Measurements from ENCODE around the gene CDC42BPA. TPM values are rescaled to one million over a fixed set of nuclear protein-coding genes. Genes with fewer than 3 reads are reported as not detected.

Gene CDC42BPA
- total RNA-seq, 1 donor from 2014 or later: 61.6 TPM

- DNase-seq (ENCODE audit: low spot score): no peak
- H3K4me3 Mint-ChIP-seq (ENCODE audit: unreplicated experiment): no peak overlapping the region
- no peaks in the 10 kb centered on the region for H3K36me3 Mint-ChIP-seq (ENCODE audit: low read depth)
- no peak overlapping the region for H3K27ac Mint-ChIP-seq (ENCODE audit: unreplicated experiment)
- no peaks in the 10 kb centered on the region for H3K9me3 Mint-ChIP-seq (ENCODE audit: low read depth)
- H3K4me1 Mint-ChIP-seq (ENCODE audit: low read depth): peaks cover 18% of the 10 kb centered on the region
- no peak for TF ChIP-seq CTCF (IDR thresholded peaks at IDR 0.05)
- no peaks in the 10 kb centered on the region for H3K27me3 Mint-ChIP-seq (ENCODE audit: low read depth)
These were observed 57.9 kb downstream of the CDC42BPA start for GRCh38 chr1:227260433-227260832.

DNA sequence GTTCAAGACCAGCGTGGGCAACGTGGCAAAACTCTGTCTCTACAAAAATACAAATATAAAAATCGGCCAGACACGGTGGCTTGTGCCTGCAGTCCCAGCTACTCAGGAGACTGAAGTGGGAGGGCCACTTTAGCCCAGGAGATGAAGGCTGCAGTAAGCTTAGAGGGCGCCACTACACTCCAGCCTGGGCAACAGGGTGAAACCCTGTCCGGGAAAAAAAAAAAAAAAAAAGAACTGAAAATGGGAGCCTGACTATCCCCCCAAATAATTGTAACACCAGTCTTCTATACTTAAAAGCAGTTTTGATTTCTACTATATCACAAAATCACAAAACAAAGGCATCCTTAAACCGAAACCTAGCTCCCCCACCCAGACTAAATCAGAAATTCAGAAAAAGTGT lies 60.3 kb downstream of the CDC42BPA start:
- Mint-ChIP-seq H3K27ac (ENCODE audit: unreplicated experiment) (no peak overlapping the region), H3K4me3 (ENCODE audit: unreplicated experiment) (no peak overlapping the region), H3K4me1 (ENCODE audit: low read depth) (peaks cover 27% of the 10 kb centered on the region), H3K36me3 (ENCODE audit: low read depth) (peaks cover 1% of the 10 kb centered on the region), H3K27me3 (ENCODE audit: low read depth) (no peaks in the 10 kb centered on the region), H3K9me3 (ENCODE audit: low read depth) (no peaks in the 10 kb centered on the region)
- peak; percentile 20 for TF ChIP-seq CTCF (IDR thresholded peaks at IDR 0.05)
- DNase-seq (ENCODE audit: low spot score): no peak

- Mint-ChIP-seq H3K4me3 (ENCODE audit: unreplicated experiment) (no peak overlapping the region), H3K4me1 (ENCODE audit: low read depth) (peaks cover 19% of the 10 kb centered on the region), H3K9me3 (ENCODE audit: low read depth) (no peaks in the 10 kb centered on the region), H3K27me3 (ENCODE audit: low read depth) (no peaks in the 10 kb centered on the region), H3K27ac (ENCODE audit: unreplicated experiment) (no peak overlapping the region), H3K36me3 (ENCODE audit: low read depth) (peaks cover 2% of the 10 kb centered on the region)
- no peak for DNase-seq (ENCODE audit: low spot score)
- TF ChIP-seq CTCF (IDR thresholded peaks at IDR 0.05): no peak
These were observed 63.1 kb downstream of the CDC42BPA start for GRCh38 chr1:227255086-227255732.

- Mint-ChIP-seq H3K9me3 (ENCODE audit: low read depth) (no peaks in the 10 kb centered on the region), H3K4me1 (ENCODE audit: low read depth) (peaks cover 29% of the 10 kb centered on the region), H3K36me3 (ENCODE audit: low read depth) (peaks cover 2% of the 10 kb centered on the region), H3K4me3 (ENCODE audit: unreplicated experiment) (no peak overlapping the region), H3K27ac (ENCODE audit: unreplicated experiment) (no peak overlapping the region), H3K27me3 (ENCODE audit: low read depth) (no peaks in the 10 kb centered on the region)
- TF ChIP-seq CTCF (IDR thresholded peaks at IDR 0.05): no peak
- no peak for DNase-seq (ENCODE audit: low spot score)
These were observed 65.2 kb downstream of the CDC42BPA start for GRCh38 chr1:227253065-227253464.

DNA sequence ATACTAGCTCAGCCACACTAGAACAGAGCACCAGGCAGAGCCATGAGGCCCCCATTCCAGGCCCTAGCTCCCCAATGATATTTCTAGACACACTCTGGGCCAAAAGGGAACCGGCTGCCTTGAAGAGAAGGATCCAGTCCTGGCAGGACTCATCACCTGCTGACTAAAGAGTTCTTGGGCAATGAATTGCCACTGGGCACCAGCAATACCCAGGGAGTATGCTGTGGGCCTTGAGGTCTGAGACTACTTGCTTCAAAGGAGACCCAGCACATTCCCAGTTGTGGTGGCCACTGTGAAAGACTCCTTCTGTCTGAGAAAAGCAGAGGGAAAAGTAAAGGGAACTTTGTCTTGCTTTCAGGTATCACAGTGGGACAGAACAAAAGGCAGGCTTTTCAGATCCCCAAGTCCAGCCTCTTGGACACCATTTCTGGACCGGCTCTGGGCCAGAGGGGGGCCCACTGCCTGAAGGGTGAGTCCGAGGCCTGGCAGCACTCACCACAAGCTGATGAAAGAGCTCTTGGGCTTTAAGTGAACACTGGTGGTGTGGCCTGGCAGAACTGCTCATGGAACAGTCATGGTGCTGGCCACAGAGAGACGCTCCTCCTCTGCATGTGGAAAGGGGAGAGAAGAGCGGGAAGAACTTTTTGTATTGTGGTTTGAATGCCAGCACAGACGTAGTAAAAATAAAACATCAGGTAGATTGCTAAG lies 72.5 kb downstream of the CDC42BPA start:
- no peak overlapping the region for H3K4me3 Mint-ChIP-seq (ENCODE audit: unreplicated experiment)
- no peak overlapping the region for H3K27ac Mint-ChIP-seq (ENCODE audit: unreplicated experiment)
- H3K36me3 Mint-ChIP-seq (ENCODE audit: low read depth): peaks cover 2% of the 10 kb centered on the region
- H3K4me1 Mint-ChIP-seq (ENCODE audit: low read depth): peaks cover 40% of the 10 kb centered on the region
- H3K9me3 Mint-ChIP-seq (ENCODE audit: low read depth): no peaks in the 10 kb centered on the region
- no peaks in the 10 kb centered on the region for H3K27me3 Mint-ChIP-seq (ENCODE audit: low read depth)
- TF ChIP-seq CTCF (IDR thresholded peaks at IDR 0.05): no peak
- DNase-seq (ENCODE audit: low spot score): no peak

All from chondrocyte (in vitro differentiated cells).